Kidney (tissue), 14 donors: ENCODE results near the gene SGCB. TPM values are rescaled to one million over a fixed set of nuclear protein-coding genes. Genes with fewer than 3 reads are reported as not detected.

ENCODE experiments used
- DNase-seq, 5 donors: peaks; one replicate each; pipeline ENCODE4 v3.0.0-alpha.2; 2013 to 2020
- FAIRE-seq: peaks from 2 replicates; lab custom pipeline; 2012; peaks lifted over from hg19 to GRCh38; lab: Jason Lieb, UNC
- H3K27ac ChIP-seq, 2 donors: one replicate each; pipeline ENCODE4 v1.7.0; 2013; ENCODE audit warnings: low read depth in 2 of 2, low read length in 2 of 2, inconsistent platforms in 1 of 2
- H3K27me3 ChIP-seq: one replicate; pipeline ENCODE4 v1.7.1; 2013; ENCODE audit warnings: low read length, inconsistent platforms; ENCODE audit not compliant: control insufficient read depth, insufficient read depth
- H3K36me3 ChIP-seq, 3 donors: one replicate each; pipeline versions ENCODE4 v1.7.0 to v1.7.1; 2013; ENCODE audit warnings: low read length in 3 of 3, control low read depth in 1 of 3, inconsistent platforms in 1 of 3; ENCODE audit not compliant: insufficient read depth in 3 of 3, control insufficient read depth in 2 of 3
- H3K4me1 ChIP-seq, 3 donors: one replicate each; pipeline versions ENCODE4 v1.7.0 to v1.7.1; 2013; ENCODE audit warnings: low read length in 3 of 3, inconsistent platforms in 1 of 3, low read depth in 1 of 3; ENCODE audit not compliant: control insufficient read depth in 2 of 3, insufficient read depth in 2 of 3
- H3K4me3 ChIP-seq, 3 donors: one replicate each; pipeline versions ENCODE4 v1.7.0 to v1.8.1; 2013; ENCODE audit warnings: low read length in 3 of 3, control low read depth in 1 of 3, inconsistent platforms in 1 of 3
- H3K9ac ChIP-seq, 3 donors: one replicate each; pipeline versions ENCODE4 v1.7.0 to v1.7.1; 2013; ENCODE audit warnings: low read length in 3 of 3, control low read depth in 1 of 3, inconsistent platforms in 1 of 3
- H3K9me3 ChIP-seq, 3 donors: one replicate each; pipeline versions ENCODE4 v1.7.0 to v1.7.1; 2013; ENCODE audit warnings: low read length in 3 of 3, control low read depth in 1 of 3, inconsistent platforms in 1 of 3; ENCODE audit not compliant: control insufficient read depth in 2 of 3, insufficient read depth in 1 of 3
- intact Hi-C: fragments of 100-400 bp; cut with DNase I; formaldehyde crosslinking; loops from one replicate; pipeline ENCODE4 v1.11.1; 2022
- polyA plus RNA-seq: library from polyadenylated mRNA; stranded (reverse); fragments of 350-450 nt; fragmentation: Illumina TruSeq; extraction: RNeasy Lipid Tissue Mini Kit (QIAGEN cat#74804); gene quantifications from one replicate; pipeline ENCODE4 v1.2.3, GENCODE V29; 2014; ENCODE audit warnings: low read depth, low replicate concordance; ENCODE audit not compliant: insufficient read depth
- total RNA-seq: library from RNA; stranded (reverse); fragmentation: NEBNext Ultra II Directional; extraction: Animal tissue kit (Norgen Biotek cat#: 25700); gene quantifications from one replicate; pipeline ENCODE4 v1.2.1, GENCODE V29; 2021
- TF ChIP-seq, protein P1 (sequence below): IDR thresholded peaks from 3 replicates; pipeline ENCODE4 v1.5.1; 2012; ENCODE audit warnings: mild to moderate bottlenecking, moderate library complexity, borderline replicate concordance; ENCODE audit not compliant: insufficient read depth; ENCODE audit errors: extremely low read depth
- donor health status: control.
- donor health status: control.
- donor health status: control.
- donor health status: control.
- donor health status: control.
- donor health status: DM: yes; HTN: yes; CAD: no.
- donor health status: Normal renal cell carcinoma (clear cell type).

SGCB gene
- total and polyA plus RNA-seq, 2 donors from 2014 or later = 30.7 to 43.9 TPM

- FAIRE-seq = no peak
- no peaks in the 10 kb centered on the region for H3K27me3 ChIP-seq
- H3K9me3 ChIP-seq = no peaks in the 10 kb centered on the region
- no peak overlapping the region for H3K27ac ChIP-seq
- no peak overlapping the region for H3K4me3 ChIP-seq
- DNase-seq = no peak
- H3K4me1 ChIP-seq = peaks cover 0 to 3% (median 0%) of the 10 kb centered on the region in 3 donors
- TF ChIP-seq, protein P1, sequence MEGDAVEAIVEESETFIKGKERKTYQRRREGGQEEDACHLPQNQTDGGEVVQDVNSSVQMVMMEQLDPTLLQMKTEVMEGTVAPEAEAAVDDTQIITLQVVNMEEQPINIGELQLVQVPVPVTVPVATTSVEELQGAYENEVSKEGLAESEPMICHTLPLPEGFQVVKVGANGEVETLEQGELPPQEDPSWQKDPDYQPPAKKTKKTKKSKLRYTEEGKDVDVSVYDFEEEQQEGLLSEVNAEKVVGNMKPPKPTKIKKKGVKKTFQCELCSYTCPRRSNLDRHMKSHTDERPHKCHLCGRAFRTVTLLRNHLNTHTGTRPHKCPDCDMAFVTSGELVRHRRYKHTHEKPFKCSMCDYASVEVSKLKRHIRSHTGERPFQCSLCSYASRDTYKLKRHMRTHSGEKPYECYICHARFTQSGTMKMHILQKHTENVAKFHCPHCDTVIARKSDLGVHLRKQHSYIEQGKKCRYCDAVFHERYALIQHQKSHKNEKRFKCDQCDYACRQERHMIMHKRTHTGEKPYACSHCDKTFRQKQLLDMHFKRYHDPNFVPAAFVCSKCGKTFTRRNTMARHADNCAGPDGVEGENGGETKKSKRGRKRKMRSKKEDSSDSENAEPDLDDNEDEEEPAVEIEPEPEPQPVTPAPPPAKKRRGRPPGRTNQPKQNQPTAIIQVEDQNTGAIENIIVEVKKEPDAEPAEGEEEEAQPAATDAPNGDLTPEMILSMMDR = no peak
- H3K9ac ChIP-seq = no peak overlapping the region
- intact Hi-C loops = no loop called here
- no peaks in the 10 kb centered on the region for H3K36me3 ChIP-seq
Observed at GRCh38 chr4:52014903-52015302, 23.2 kb downstream of the SGCB start.

- TF ChIP-seq, protein P1 = no peak
- DNase-seq (no peak), FAIRE-seq (no peak)
- H3K36me3 ChIP-seq = no peaks in the 10 kb centered on the region
- H3K27ac ChIP-seq = no peak overlapping the region
- H3K4me1 ChIP-seq = peaks cover 0 to 3% (median 0%) of the 10 kb centered on the region in 3 donors
- no peak overlapping the region for H3K9ac ChIP-seq
- intact Hi-C loops = no loop called here
- H3K9me3 ChIP-seq = no peaks in the 10 kb centered on the region
- no peak overlapping the region for H3K4me3 ChIP-seq
- H3K27me3 ChIP-seq = no peaks in the 10 kb centered on the region
Observed at GRCh38 chr4:52012651-52013050, 25.4 kb downstream of the SGCB start.

DNA sequence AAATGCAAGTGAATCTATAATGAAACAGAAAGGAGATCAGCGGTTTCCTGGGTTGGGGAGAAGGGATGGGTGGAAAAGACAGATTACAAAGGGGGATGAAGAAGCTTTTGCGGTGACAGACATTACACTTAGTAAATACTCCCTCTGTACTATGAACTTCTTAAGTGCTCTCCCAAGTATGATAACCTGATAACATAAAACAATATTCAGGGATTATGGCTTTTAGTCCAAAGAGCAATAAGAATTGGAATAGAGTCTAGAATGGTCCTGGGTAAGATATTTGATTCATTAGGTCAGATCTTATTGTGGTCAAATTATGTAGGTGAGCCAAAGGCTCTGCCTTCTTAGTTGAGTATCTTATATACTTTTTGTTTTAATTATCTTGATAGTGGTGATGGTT is 27.1 kb downstream of the SGCB start:
- DNase-seq = no peak
- FAIRE-seq = no peak
- Histone ChIP-seq H3K9ac (no peak overlapping the region), H3K36me3 (no peaks in the 10 kb centered on the region), H3K4me3 (no peak overlapping the region), H3K9me3 (no peaks in the 10 kb centered on the region), H3K27ac (no peak overlapping the region), H3K4me1 (no peaks in the 10 kb centered on the region), H3K27me3 (no peaks in the 10 kb centered on the region)
- intact Hi-C loops = no loop called here
- TF ChIP-seq, protein P1 = no peak

- TF ChIP-seq, protein P1 = no peak
- intact Hi-C loops = no loop called here
- Histone ChIP-seq H3K27me3 (no peaks in the 10 kb centered on the region), H3K27ac (no peak overlapping the region), H3K4me3 (no peak overlapping the region), H3K36me3 (no peaks in the 10 kb centered on the region), H3K9me3 (no peaks in the 10 kb centered on the region), H3K4me1 (no peaks in the 10 kb centered on the region), H3K9ac (no peak overlapping the region)
- DNase-seq = no peak
- FAIRE-seq = no peak
Observed at GRCh38 chr4:52006887-52007286, 31.2 kb downstream of the SGCB start.
